ENCODE data around the gene ZNF729. TPM values are rescaled to one million over a fixed set of nuclear protein-coding genes. Genes with fewer than 3 reads are reported as not detected.

Gene ZNF729
- total RNA-seq, 1 experiment from 2014 or later, result not detected

DNA sequence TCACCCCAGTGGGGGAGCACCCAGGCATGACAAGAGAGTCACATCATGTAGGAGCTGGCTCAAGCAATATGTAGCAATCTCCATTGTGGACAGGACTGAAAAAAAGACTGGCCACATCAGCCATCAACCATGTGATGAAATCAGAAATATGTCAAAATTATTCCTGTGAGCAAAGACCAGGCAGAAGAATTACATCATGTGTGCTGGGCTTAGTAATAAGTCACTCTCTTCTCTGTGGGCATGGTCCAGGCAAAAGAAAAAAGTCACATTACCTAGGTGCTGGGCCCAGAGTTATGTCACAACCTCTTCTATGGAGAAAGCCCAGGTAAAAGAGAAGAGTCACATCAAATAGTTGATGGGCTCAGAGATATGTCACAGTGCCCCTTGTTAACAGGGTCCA, 28.3 kb upstream of the ZNF729 start:
- H3K9me3 ChIP-seq (ENCODE audit: control insufficient read depth, insufficient read depth, low read depth, low read length), result no peaks in the 10 kb centered on the region
- in situ Hi-C loops (cut with HindIII; ENCODE audit: low pct_unique_long_range_greater_than_20kb, low sequenced_read_pairs), result no loop called here

DNA sequence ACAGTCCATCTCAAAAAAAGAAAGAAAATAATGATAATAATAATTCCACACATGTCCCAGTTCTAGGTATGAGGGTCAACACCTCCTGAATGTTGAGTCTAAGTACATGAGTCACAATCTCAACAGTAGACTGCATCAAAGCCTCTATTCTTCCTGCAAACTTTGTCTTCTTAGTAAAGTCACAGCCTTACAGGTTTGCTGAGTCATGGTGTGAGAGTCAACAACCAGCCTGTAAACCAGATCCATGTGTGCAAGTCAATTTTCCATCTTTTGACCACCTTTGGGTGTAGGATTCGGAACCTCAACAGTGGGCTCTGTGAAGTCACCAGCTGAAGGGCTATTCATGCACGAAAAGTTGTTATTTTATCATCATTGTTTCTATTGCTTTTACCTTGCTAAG, 25.7 kb upstream of the ZNF729 start:
- Histone ChIP-seq H3K36me3 (ENCODE audit: control insufficient read depth, insufficient read depth, low read length) (no peaks in the 10 kb centered on the region), H3K4me1 (ENCODE audit: control insufficient read depth, insufficient read depth, low read length) (no peaks in the 10 kb centered on the region), H3K27ac (ENCODE audit: low read length) (no peak overlapping the region), H3K27me3 (ENCODE audit: control insufficient read depth, insufficient read depth, low read length) (no peaks in the 10 kb centered on the region), H3K4me3 (ENCODE audit: low read depth in 2 of 2, low read length in 2 of 2) (no peak overlapping the region), H3K9me3 (ENCODE audit: control insufficient read depth, insufficient read depth, low read depth, low read length) (no peaks in the 10 kb centered on the region)
- no TSS peak for BruUV-seq (replicated peaks)
- intact Hi-C loops (cut with micrococcal nuclease; ENCODE audit: unreplicated experiment) (no loop called here), in situ Hi-C loops (cut with HindIII; ENCODE audit: low pct_unique_long_range_greater_than_20kb, low sequenced_read_pairs) (loop anchor here (10.0 kb wide), 1 partner anchor 544 kb away; no protein-coding TSS in a partner anchor)
- no peak for DNase-seq (ENCODE audit: low read depth, low spot score)
- ATAC-seq, result no peak
- TF ChIP-seq, protein P1, sequence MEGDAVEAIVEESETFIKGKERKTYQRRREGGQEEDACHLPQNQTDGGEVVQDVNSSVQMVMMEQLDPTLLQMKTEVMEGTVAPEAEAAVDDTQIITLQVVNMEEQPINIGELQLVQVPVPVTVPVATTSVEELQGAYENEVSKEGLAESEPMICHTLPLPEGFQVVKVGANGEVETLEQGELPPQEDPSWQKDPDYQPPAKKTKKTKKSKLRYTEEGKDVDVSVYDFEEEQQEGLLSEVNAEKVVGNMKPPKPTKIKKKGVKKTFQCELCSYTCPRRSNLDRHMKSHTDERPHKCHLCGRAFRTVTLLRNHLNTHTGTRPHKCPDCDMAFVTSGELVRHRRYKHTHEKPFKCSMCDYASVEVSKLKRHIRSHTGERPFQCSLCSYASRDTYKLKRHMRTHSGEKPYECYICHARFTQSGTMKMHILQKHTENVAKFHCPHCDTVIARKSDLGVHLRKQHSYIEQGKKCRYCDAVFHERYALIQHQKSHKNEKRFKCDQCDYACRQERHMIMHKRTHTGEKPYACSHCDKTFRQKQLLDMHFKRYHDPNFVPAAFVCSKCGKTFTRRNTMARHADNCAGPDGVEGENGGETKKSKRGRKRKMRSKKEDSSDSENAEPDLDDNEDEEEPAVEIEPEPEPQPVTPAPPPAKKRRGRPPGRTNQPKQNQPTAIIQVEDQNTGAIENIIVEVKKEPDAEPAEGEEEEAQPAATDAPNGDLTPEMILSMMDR (IDR thresholded peaks at IDR 0.05), result no peak
- no peak for TF ChIP-seq TCF7L2 (IDR thresholded peaks at IDR 0.05; ENCODE audit: low read depth, low read length)
- TF ChIP-seq POLR2AphosphoS5 (IDR thresholded peaks at IDR 0.05; ENCODE audit: low read depth, low read length), result no peak
- TF ChIP-seq SIN3A (IDR thresholded peaks at IDR 0.05; ENCODE audit: borderline replicate concordance, insufficient read depth, low read depth, low read length), result no peak
- TF ChIP-seq, protein P2, sequence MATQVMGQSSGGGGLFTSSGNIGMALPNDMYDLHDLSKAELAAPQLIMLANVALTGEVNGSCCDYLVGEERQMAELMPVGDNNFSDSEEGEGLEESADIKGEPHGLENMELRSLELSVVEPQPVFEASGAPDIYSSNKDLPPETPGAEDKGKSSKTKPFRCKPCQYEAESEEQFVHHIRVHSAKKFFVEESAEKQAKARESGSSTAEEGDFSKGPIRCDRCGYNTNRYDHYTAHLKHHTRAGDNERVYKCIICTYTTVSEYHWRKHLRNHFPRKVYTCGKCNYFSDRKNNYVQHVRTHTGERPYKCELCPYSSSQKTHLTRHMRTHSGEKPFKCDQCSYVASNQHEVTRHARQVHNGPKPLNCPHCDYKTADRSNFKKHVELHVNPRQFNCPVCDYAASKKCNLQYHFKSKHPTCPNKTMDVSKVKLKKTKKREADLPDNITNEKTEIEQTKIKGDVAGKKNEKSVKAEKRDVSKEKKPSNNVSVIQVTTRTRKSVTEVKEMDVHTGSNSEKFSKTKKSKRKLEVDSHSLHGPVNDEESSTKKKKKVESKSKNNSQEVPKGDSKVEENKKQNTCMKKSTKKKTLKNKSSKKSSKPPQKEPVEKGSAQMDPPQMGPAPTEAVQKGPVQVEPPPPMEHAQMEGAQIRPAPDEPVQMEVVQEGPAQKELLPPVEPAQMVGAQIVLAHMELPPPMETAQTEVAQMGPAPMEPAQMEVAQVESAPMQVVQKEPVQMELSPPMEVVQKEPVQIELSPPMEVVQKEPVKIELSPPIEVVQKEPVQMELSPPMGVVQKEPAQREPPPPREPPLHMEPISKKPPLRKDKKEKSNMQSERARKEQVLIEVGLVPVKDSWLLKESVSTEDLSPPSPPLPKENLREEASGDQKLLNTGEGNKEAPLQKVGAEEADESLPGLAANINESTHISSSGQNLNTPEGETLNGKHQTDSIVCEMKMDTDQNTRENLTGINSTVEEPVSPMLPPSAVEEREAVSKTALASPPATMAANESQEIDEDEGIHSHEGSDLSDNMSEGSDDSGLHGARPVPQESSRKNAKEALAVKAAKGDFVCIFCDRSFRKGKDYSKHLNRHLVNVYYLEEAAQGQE (IDR thresholded peaks at IDR 0.05; ENCODE audit: insufficient read depth in 1 of 2, low read depth in 2 of 2, low read length in 1 of 2), result no peak
- ChIA-PET POLR2A (no interaction called here), CTCF (no interaction called here)

More for the DNA sequence above, 28.3 kb upstream of the ZNF729 start:
- ChIA-PET CTCF (no interaction called here), POLR2A (no interaction called here)
- TF ChIP-seq SIN3A (IDR thresholded peaks at IDR 0.05; ENCODE audit: borderline replicate concordance, insufficient read depth, low read depth, low read length) (no peak), POLR2AphosphoS5 (IDR thresholded peaks at IDR 0.05; ENCODE audit: low read depth, low read length) (no peak), TCF7L2 (IDR thresholded peaks at IDR 0.05; ENCODE audit: low read depth, low read length) (no peak)
- TF ChIP-seq, protein P2 (IDR thresholded peaks at IDR 0.05; ENCODE audit: insufficient read depth in 1 of 2, low read depth in 2 of 2, low read length in 1 of 2), result no peak
- TF ChIP-seq, protein P1 (IDR thresholded peaks at IDR 0.05), result no peak
- no TSS peak for BruUV-seq (replicated peaks)
- H3K4me3 ChIP-seq (ENCODE audit: low read depth in 2 of 2, low read length in 2 of 2), result no peak overlapping the region
- DNase-seq (ENCODE audit: low read depth, low spot score) (no peak), ATAC-seq (no peak)
- H3K4me1 ChIP-seq (ENCODE audit: control insufficient read depth, insufficient read depth, low read length), result no peaks in the 10 kb centered on the region
- intact Hi-C loops (cut with micrococcal nuclease; ENCODE audit: unreplicated experiment), result no loop called here
- H3K27ac ChIP-seq (ENCODE audit: low read length), result no peak overlapping the region
- H3K27me3 ChIP-seq (ENCODE audit: control insufficient read depth, insufficient read depth, low read length), result no peaks in the 10 kb centered on the region
- H3K36me3 ChIP-seq (ENCODE audit: control insufficient read depth, insufficient read depth, low read length), result no peaks in the 10 kb centered on the region

Measured in Panc1 (cell line).